K562 (cell line): Measurements from ENCODE around the gene KIF26B.

ENCODE experiments used
- NR2C2 ChIP-seq, 2 experiments: fragments of 200-800 bp in 1 of 2; sonication (Bioruptor generic) in 1 of 2; sonication (generic) in 1 of 2; formaldehyde crosslinking in 1 of 2; IDR thresholded peaks; 2 replicates each; pipeline versions ENCODE4 v1.6.1 to v1.8.0; 2016 to 2022; ENCODE audit warnings: mild to moderate bottlenecking in 1 of 2, missing compliant biosample characterization in 1 of 2, missing genetic modification characterization in 1 of 2, missing genetic modification reagents in 1 of 2
- PHF8 ChIP-seq: fragments of 200-600 bp; sonication (generic); IDR thresholded peaks from 2 replicates; pipeline ENCODE4 v1.6.1; 2012; ENCODE audit warnings: mixed run types, mild to moderate bottlenecking, inconsistent platforms, low read length, moderate library complexity, borderline replicate concordance
- YY1 ChIP-seq, 3 experiments: IDR thresholded peaks; 2 replicates each; pipeline ENCODE4 v1.6.1; 2011; ENCODE audit warnings: low read length in 2 of 3, mild to moderate bottlenecking in 2 of 3, moderate library complexity in 2 of 3, borderline replicate concordance in 1 of 3, control low read depth in 1 of 3, low read depth in 1 of 3; ENCODE audit not compliant: insufficient read depth in 3 of 3, insufficient replicate concordance in 2 of 3, control insufficient read depth in 1 of 3, insufficient read length in 1 of 3; ENCODE audit errors: extremely low read depth in 1 of 3

DNA sequence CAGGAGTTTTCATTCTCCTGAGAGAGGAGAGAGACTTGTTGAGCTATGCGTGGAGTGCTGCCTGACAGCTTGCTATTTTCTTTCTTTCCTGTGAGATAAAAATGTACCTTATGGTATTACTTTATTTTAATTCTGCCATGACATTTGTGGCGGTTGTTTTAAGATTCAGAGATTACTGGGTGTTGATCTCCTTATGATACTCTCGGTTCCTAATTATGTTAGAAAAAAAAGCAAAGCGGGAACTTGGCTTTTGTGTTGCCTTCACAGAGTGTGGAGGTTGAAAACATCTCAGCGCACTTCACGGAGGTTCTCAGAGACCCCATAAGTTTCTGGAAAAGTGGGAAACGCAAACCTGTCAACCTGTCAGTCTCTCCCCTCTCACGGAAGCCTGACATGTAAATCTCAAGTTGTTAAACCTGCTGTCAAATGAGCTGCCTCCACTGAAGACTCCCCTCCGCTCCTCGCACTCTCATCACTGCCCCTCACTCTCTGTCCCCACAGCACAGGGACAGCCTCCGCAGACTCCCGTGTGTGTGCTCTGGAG lies 405.6 kb downstream of the KIF26B start:
- TF ChIP-seq YY1 (IDR thresholded peaks at IDR 0.05; ENCODE audit: borderline replicate concordance in 1 of 3, control insufficient read depth in 1 of 3, extremely low read depth in 1 of 3, insufficient read depth in 3 of 3, insufficient read length in 1 of 3, insufficient replicate concordance in 2 of 3, low read depth in 1 of 3, low read length in 2 of 3) (no peak), PHF8 (no peak), NR2C2 (CRISPR knock-in tag; IDR thresholded peaks at IDR 0.05) (no peak), NR2C2 (tag; IDR thresholded peaks at IDR 0.05) (no peak)
